Stimulated activated naive CD8-positive, alpha-beta T cell treated with anti-CD3 and anti-CD28 coated beads, Interleukin-15, Interleukin-2, amounts not matched to agents 100 ng/mL and 50 ng/mL, for 24 hours (primary cell): ENCODE results near the gene IGSF21.
"Not testable (repeated sequence)": the region's sequence is repeated elsewhere in the genome, so short reads cannot be mapped to it uniquely, and the experiment has no call there.

Source experiments
- H3K27ac Mint-ChIP-seq: one replicate; pipeline ENCODE4 v1.8.0; 2021; ENCODE audit warnings: mild to moderate bottlenecking, mixed read lengths
- H3K27me3 Mint-ChIP-seq: one replicate; pipeline ENCODE4 v1.8.0; 2021; ENCODE audit warnings: mixed read lengths
- H3K36me3 Mint-ChIP-seq: one replicate; pipeline ENCODE4 v1.8.0; 2021; ENCODE audit warnings: low read depth, mixed read lengths
- H3K4me1 Mint-ChIP-seq: one replicate; pipeline ENCODE4 v1.8.0; 2021; ENCODE audit warnings: low read depth, mixed read lengths
- H3K4me3 Mint-ChIP-seq: one replicate; pipeline ENCODE4 v1.8.0; 2021; ENCODE audit warnings: mild to moderate bottlenecking, mixed read lengths
- H3K9me3 Mint-ChIP-seq: one replicate; pipeline ENCODE4 v1.8.0; 2021; ENCODE audit warnings: mixed read lengths

The IGSF21 gene

DNA sequence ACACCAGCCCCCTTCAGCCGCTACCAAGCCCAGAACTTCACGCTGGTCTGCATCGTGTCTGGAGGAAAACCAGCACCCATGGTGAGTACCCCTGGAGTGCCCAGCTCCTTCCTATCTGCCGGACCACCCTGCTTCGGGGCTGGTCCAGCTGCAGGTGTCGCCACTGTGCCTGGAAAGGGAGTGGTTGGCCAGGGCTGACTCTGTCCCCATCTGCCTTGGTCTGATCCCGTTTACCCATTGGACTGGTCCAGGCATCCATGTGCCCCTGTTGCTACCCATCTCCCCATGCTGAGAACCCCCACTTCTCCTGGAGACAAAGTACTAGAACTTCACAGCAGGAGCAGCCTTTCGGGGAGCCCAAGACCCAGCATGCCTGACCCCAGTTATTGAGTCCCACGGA, 254.6 kb downstream of the IGSF21 start:
- Mint-ChIP-seq H3K9me3 (no peaks in the 10 kb centered on the region), H3K27ac (no peak overlapping the region)

DNA sequence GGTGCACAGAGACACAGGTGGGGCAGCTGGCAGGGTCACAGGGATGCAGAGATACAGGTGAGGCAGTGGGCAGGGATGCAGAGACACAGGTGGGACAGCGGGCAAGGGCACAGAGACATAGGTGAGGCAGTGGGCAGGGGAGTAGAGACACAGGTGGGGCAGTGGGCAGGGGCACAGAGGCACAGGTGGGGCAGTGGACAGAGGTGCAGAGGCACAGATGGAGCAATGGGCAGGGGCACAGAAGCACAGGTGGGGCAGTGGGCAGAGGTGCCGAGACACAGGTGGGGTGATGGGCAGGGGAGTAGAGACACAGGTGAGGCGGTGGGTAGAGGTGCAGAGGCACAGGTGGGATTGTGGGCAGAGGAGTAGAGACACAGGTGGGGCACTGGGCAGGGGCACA, 255.8 kb downstream of the IGSF21 start:
- Mint-ChIP-seq H3K4me3 (no peak overlapping the region), H3K36me3 (no peaks in the 10 kb centered on the region), H3K27ac (no peak overlapping the region), H3K4me1 (no peaks in the 10 kb centered on the region), H3K9me3 (no peaks in the 10 kb centered on the region), H3K27me3 (peaks cover 9% of the 10 kb centered on the region)

More for the DNA sequence above, 254.6 kb downstream of the IGSF21 start:
- Mint-ChIP-seq H3K36me3 (no peaks in the 10 kb centered on the region), H3K27me3 (peaks cover 9% of the 10 kb centered on the region), H3K4me3 (no peak overlapping the region), H3K4me1 (no peaks in the 10 kb centered on the region)

DNA sequence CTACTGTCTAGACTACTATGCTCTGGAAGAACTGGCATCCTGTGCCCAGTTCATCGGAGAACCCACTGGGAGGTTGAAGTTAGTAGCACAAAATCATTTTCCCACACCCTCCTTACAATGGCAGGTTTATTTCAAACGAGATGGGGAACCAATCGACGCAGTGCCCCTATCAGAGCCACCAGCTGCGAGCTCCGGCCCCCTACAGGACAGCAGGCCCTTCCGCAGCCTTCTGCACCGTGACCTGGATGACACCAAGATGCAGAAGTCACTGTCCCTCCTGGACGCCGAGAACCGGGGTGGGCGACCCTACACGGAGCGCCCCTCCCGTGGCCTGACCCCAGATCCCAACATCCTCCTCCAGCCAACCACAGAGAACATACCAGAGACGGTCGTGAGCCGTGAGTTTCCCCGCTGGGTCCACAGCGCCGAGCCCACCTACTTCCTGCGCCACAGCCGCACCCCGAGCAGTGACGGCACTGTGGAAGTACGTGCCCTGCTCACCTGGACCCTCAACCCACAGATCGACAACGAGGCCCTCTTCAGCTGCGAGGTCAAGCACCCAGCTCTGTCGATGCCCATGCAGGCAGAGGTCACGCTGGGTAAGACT, 257.6 kb downstream of the IGSF21 start:
- peaks cover 4% of the 10 kb centered on the region for H3K9me3 Mint-ChIP-seq
- no peaks in the 10 kb centered on the region for H3K4me1 Mint-ChIP-seq
- peaks cover 15% of the 10 kb centered on the region for H3K27me3 Mint-ChIP-seq
- H3K36me3 Mint-ChIP-seq = no peaks in the 10 kb centered on the region
- no peak overlapping the region for H3K4me3 Mint-ChIP-seq
- H3K27ac Mint-ChIP-seq = no peak overlapping the region

DNA sequence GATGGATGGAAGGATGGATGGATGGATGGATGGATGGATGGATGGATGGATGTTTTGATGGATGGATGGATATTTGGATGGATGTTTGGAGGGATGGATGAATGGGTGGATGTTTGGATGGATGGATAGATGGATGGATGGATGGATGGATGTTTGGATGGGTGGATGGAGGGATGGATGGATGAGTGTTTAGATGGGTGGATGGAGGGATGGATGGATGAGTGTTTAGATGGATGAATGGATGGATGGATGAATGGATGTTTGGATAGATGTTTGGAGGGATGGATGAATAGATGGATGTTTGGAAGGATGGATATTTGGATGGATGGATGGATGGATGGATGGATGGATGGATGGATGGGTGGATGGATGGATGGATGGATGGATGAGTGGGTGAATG, 264.9 kb downstream of the IGSF21 start:
- H3K4me1 Mint-ChIP-seq = not testable (repeated sequence)

DNA sequence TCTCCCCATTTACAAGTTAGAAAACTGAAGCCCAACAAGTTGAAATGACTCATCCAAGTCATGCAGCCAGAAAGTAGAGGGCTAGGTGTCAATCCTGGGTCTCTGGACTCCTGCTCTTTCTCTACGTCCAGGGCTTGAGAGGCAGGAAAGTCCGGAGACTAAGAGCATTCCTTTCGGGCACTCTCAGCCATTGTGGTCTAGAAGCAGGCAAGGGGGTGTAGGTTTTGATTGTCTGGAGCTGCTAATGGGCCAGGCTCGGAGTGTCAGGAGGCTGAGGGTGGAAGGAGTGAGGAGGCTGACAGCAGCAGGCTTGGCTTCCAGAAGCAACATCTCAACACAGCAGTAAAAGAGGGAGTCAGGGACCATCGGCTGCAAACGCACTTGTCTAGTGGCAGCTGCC, 265.6 kb downstream of the IGSF21 start:
- H3K4me3 Mint-ChIP-seq = no peak overlapping the region
- no peaks in the 10 kb centered on the region for H3K4me1 Mint-ChIP-seq
- no peaks in the 10 kb centered on the region for H3K36me3 Mint-ChIP-seq
- H3K9me3 Mint-ChIP-seq = peaks cover 8% of the 10 kb centered on the region
- H3K27me3 Mint-ChIP-seq = peaks cover 15% of the 10 kb centered on the region
- no peak overlapping the region for H3K27ac Mint-ChIP-seq

More for the DNA sequence above, 264.9 kb downstream of the IGSF21 start:
- H3K9me3 Mint-ChIP-seq, H3K4me3 Mint-ChIP-seq, H3K27ac Mint-ChIP-seq, H3K36me3 Mint-ChIP-seq: not testable (repeated sequence)
- H3K27me3 Mint-ChIP-seq = peaks cover 15% of the 10 kb centered on the region

DNA sequence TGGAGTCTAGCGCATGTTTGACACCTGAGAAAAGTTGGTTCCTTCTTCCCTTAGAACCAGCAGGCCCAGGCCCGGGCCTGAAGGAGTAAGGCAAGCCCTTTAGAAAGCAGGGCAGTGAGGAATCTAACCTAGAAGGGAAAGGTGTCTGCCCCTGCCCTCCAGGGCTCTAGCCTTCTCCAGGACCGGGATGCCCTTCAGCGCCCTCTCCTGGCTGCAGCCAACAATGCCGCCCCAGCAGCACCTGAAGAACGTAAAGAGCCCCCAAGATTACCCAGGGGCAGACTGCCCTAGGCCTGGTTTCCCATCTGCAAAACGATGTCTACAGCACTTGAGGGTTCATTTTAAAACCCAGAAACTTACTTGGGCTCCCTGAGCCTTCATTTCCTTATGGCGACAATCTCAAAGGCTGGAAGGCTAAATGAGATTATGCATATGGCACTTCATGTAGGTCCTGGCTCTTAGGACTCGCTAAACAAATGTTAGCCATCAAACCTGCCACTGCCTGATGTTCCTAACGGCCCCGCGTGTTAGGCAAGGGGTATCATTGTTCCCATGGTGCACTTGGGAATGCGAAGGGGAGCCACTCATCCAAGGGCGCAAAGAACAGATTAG, 266.4 kb downstream of the IGSF21 start:
- peaks cover 18% of the 10 kb centered on the region for H3K27me3 Mint-ChIP-seq
- H3K9me3 Mint-ChIP-seq = peaks cover 8% of the 10 kb centered on the region
- no peaks in the 10 kb centered on the region for H3K36me3 Mint-ChIP-seq
- no peaks in the 10 kb centered on the region for H3K4me1 Mint-ChIP-seq
- H3K4me3 Mint-ChIP-seq = no peak overlapping the region
- no peak overlapping the region for H3K27ac Mint-ChIP-seq

DNA sequence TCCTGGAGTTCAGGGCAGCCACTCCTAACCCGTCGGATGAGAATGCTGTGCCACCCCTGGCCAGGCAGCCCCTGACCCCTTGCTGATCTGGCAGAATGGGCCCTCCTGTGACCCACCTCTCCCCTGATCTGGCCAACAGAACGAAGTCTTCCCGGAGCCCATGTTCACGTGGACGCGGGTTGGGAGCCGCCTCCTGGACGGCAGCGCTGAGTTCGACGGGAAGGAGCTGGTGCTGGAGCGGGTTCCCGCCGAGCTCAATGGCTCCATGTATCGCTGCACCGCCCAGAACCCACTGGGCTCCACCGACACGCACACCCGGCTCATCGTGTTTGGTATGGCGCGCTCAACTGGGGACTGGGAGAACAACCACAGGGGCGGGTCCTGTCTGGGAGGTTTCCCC, 269.1 kb downstream of the IGSF21 start:
- Mint-ChIP-seq H3K4me3 (no peak overlapping the region), H3K27me3 (peaks cover 30% of the 10 kb centered on the region), H3K27ac (no peak overlapping the region), H3K4me1 (no peaks in the 10 kb centered on the region), H3K36me3 (no peaks in the 10 kb centered on the region), H3K9me3 (peaks cover 16% of the 10 kb centered on the region)

DNA sequence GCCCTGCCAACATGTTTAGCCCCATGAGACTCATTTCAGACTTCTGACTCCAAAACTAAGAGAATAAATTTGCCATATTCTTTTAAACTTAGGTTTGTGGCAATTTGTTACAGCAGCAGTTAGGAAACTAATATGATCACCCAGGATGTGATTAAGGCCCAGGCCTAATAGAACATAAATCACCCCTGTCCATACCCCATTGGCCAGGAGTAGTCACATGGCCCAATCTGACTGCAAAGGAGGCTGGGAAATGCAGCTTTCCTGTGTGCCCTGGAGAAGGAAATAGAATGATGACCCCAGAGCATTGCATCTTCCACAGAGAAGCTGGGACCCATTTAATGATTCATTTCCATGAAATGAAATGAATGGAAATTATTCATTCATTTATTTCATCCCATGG, 272.7 kb downstream of the IGSF21 start:
- H3K27ac Mint-ChIP-seq = no peak overlapping the region
- peaks cover 11% of the 10 kb centered on the region for H3K9me3 Mint-ChIP-seq
- H3K4me1 Mint-ChIP-seq = peaks cover 6% of the 10 kb centered on the region
- peaks cover 41% of the 10 kb centered on the region for H3K27me3 Mint-ChIP-seq
- H3K4me3 Mint-ChIP-seq = no peak overlapping the region
- H3K36me3 Mint-ChIP-seq = no peaks in the 10 kb centered on the region

DNA sequence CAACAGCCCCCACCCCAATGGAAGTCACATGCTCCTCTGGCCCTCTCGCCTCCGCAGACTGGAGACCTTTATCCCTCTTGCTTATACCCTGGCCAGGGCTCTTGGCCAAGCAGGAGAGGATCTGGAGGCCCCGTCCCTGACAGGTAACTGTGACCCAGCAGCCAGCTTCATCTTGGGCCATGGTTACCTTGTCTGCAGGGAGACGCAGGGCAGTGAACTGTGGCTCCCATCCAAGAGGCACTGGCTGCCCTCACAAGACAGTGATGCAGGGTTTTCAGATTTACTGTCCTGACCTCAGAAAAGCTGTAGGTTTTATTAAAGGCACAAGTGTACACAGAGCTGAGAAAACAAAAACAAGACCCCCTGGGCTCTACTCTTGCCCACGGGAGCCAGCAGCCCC, 276.5 kb downstream of the IGSF21 start:
- Mint-ChIP-seq H3K9me3 (peaks cover 11% of the 10 kb centered on the region), H3K36me3 (no peaks in the 10 kb centered on the region), H3K27me3 (peaks cover 42% of the 10 kb centered on the region), H3K4me3 (no peak overlapping the region), H3K27ac (no peak overlapping the region), H3K4me1 (peaks cover 6% of the 10 kb centered on the region)

DNA sequence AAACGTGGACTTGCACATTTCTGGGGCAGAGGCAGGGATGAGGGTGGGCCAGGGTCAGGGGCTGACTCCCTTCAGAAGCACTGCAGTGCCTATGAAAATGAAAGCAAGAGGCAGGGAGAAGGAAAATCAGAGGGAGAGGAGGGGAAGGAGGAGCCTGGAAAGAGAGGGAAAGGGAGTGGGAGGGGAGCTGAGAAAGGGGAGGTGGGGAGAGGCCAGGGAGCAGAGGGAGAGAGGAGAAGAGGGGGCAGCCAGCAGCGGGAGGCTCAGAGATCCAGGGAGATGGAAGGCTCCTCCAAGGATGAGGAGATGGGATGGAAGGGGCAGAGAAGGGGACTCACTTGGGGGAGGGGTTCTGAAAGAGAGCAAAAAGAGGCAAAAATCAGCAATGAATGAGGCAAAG, 276.9 kb downstream of the IGSF21 start:
- H3K36me3 Mint-ChIP-seq = no peaks in the 10 kb centered on the region
- H3K27ac Mint-ChIP-seq = peak overlapping the region; percentile 10
- H3K9me3 Mint-ChIP-seq = peaks cover 9% of the 10 kb centered on the region
- H3K27me3 Mint-ChIP-seq = peaks cover 42% of the 10 kb centered on the region
- H3K4me3 Mint-ChIP-seq = no peak overlapping the region
- peaks cover 6% of the 10 kb centered on the region for H3K4me1 Mint-ChIP-seq

DNA sequence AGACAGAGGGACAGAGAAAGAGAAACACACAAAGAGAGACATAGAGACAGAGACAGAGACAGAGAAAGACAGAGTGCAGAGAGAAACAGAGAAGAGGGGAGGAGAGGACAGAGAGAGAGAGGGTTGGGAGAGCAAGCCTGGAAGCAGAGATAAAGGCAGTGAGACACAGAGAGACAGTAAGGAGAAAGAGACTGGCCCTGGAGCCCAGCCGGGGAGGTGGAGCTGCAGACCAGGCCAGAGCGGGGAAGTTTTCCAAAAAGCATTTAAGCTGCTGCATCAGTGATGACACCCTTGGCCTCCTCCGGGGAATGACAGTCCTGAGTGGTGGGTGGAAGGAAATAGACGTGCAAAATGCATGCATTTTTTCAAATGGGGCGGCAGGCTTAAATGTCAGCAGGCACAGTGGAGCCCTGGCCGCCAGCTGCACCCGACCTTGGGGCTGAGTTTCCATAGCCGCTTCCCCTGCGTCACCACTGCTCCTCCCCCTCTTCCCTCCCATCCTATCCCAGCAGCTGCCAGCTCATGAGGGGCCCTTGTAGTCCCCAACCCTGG, 277.7 kb downstream of the IGSF21 start:
- H3K4me1 Mint-ChIP-seq = peaks cover 6% of the 10 kb centered on the region
- peaks cover 38% of the 10 kb centered on the region for H3K27me3 Mint-ChIP-seq
- no peaks in the 10 kb centered on the region for H3K36me3 Mint-ChIP-seq
- H3K27ac Mint-ChIP-seq = peak overlapping the region; percentile 27
- H3K9me3 Mint-ChIP-seq = peaks cover under 1% of the 10 kb centered on the region
- no peak overlapping the region for H3K4me3 Mint-ChIP-seq

DNA sequence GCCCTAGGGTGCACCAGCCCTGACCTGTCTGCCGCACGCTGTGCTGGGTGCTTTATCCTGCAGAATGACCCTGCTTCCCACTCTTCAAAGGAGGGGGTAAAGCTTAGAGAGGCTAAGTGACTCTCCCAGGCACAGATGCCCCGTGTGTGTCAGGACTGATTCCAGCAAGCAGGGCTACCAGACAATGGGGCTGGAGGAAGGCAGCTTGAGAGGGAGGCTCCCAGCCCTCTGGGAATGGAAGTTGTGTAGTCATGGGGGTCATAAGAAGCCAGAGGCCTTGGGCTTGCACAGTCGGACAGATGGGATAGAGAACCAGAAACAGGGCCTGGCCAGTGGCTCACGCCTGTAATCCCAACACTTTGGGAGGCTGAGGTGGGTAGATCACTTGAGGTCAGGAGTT, 279.0 kb downstream of the IGSF21 start:
- Mint-ChIP-seq H3K9me3 (no peaks in the 10 kb centered on the region), H3K36me3 (no peaks in the 10 kb centered on the region), H3K4me3 (no peak overlapping the region), H3K27me3 (peaks cover 28% of the 10 kb centered on the region), H3K4me1 (peaks cover 6% of the 10 kb centered on the region), H3K27ac (peak overlapping the region; percentile 42)

DNA sequence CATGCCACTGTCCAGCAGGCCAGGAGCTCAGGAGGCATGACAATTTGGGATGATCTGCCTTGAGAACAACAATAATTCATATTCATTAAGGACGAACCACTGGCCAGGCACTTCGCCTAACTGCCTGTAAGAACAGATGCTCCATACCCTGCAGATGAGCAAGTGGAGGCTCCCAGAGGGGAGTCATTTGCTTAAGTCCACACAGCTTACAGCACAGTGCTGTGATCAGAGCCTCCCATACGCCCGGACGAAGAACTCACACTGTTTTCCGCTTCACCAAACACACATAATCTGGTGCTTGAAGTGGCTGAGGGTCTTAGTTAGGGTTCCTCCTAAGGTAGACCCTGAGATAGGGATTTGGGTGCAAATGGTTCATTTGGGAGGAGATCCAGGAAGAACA, 279.7 kb downstream of the IGSF21 start:
- Mint-ChIP-seq H3K4me1 (peaks cover 6% of the 10 kb centered on the region), H3K4me3 (no peak overlapping the region), H3K9me3 (no peaks in the 10 kb centered on the region), H3K27ac (no peak overlapping the region), H3K36me3 (no peaks in the 10 kb centered on the region), H3K27me3 (peaks cover 21% of the 10 kb centered on the region)

DNA sequence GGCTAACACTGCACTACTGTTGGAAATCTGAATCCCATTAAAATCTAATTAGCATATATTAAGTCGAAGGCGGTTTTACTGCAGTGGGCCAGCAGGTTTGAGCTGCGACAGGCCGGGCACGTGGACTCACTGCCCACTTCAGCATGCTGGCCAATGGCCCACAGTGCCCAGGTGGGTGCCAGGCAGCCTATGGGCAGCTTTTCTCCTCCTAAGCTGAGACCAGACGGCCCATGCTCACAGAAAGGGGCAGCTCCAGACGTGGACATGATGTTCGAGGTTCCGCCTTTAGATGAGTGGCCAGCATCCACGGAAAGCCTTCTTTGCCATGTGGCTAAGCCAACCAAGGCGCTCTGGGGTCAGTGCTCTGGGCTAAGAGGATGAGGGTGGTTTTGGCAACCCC, 283.4 kb downstream of the IGSF21 start:
- no peaks in the 10 kb centered on the region for H3K36me3 Mint-ChIP-seq
- no peaks in the 10 kb centered on the region for H3K4me1 Mint-ChIP-seq
- peaks cover 9% of the 10 kb centered on the region for H3K27me3 Mint-ChIP-seq
- H3K9me3 Mint-ChIP-seq = no peaks in the 10 kb centered on the region
- H3K4me3 Mint-ChIP-seq = no peak overlapping the region
- H3K27ac Mint-ChIP-seq = no peak overlapping the region

DNA sequence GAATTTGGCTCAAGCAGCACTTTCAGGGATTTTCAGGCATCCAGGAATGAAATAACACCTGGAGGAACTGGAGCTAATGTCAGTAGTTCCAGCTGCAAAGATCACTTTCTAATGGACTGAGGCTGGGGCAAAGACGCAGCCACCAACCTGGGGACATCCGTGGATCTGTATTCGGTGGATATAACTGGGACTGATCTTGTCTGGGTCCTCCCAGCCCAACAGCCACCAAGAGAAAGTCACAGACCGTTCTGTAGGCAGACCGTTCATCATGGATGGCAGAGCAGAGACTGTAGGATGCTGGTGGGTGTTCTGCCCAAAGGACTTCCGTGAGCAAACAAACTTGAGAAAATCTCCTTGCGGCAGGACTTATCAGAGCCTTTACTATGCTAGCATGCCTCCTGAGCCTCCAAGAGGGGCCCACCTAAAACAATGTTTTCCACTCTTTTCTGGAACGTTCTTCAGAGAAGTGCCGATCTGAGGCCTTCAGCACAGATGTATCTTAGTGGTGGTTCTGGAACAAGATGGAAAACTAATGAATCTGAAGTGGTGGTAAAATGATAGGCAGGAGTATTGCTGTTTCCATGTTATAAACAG, 287.1 kb downstream of the IGSF21 start:
- H3K4me1 Mint-ChIP-seq = no peaks in the 10 kb centered on the region
- H3K9me3 Mint-ChIP-seq = no peaks in the 10 kb centered on the region
- no peak overlapping the region for H3K27ac Mint-ChIP-seq
- H3K27me3 Mint-ChIP-seq = peaks cover 6% of the 10 kb centered on the region
- no peaks in the 10 kb centered on the region for H3K36me3 Mint-ChIP-seq
- no peak overlapping the region for H3K4me3 Mint-ChIP-seq
